Uterus (tissue), 2 donors: ENCODE measurements around the gene LMTK2.

Source experiments
- CTCF ChIP-seq, 4 experiments: fragments of 200-600 bp in 2 of 4; fragments of 450-650 bp in 2 of 4; sonication (generic) in 2 of 4; IDR thresholded peaks; one replicate each; pipeline ENCODE4 v1.5.1; 2016 to 2019; ENCODE audit warnings: antibody characterized with exemption in 4 of 4, mild to moderate bottlenecking in 2 of 4, moderate library complexity in 1 of 4
- POLR2A ChIP-seq, 2 donors: fragments of 450-650 bp; IDR thresholded peaks; one replicate each; pipeline ENCODE4 v1.6.1; 2016; ENCODE audit warnings: antibody characterized with exemption in 2 of 2, mild to moderate bottlenecking in 1 of 2, moderate library complexity in 1 of 2

DNA sequence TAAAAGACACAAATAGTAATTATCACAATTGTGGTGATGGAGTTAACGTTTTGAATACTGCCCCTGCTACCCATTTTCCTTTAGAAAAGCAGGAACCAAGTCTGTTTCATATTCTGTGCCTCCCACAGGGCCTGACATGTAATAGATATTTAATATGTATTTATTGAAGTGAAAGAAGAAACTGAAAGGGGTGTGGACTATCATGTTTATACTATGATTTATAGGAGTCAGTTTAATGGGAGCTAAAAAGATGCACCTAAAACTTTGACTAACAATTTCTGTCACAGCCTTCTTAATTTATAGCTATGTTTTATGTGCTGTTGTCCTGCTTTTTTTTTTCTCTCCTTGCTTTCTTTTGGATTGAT lies 80.5 kb downstream of the LMTK2 start:
- TF ChIP-seq CTCF (IDR thresholded peaks at IDR 0.05) = no peak
- no peak for TF ChIP-seq POLR2A (IDR thresholded peaks at IDR 0.05)
